Neural crest cell (in vitro differentiated cells): ENCODE measurements around the gene SPATA24. TPM values are rescaled to one million over a fixed set of nuclear protein-coding genes. Genes with fewer than 3 reads are reported as not detected.

Source experiments
- DNase-seq: peaks from one replicate; pipeline ENCODE4 v3.0.0; 2021; ENCODE audit warnings: low read depth, mixed read lengths, low spot score
- H3K27ac Mint-ChIP-seq: one replicate; pipeline ENCODE4 v1.8.0; 2021; ENCODE audit warnings: mild to moderate bottlenecking, mixed read lengths; ENCODE audit not compliant: unreplicated experiment
- H3K27me3 Mint-ChIP-seq: 2 replicates; pipeline ENCODE4 v1.8.0; 2021; ENCODE audit warnings: low read depth, mild to moderate bottlenecking, mixed read lengths
- H3K36me3 Mint-ChIP-seq: 2 replicates; pipeline ENCODE4 v1.8.0; 2021; ENCODE audit warnings: low read depth, mild to moderate bottlenecking, mixed read lengths
- H3K4me1 Mint-ChIP-seq: 2 replicates; pipeline ENCODE4 v1.8.0; 2021; ENCODE audit warnings: mixed read lengths
- H3K4me3 Mint-ChIP-seq: one replicate; pipeline ENCODE4 v1.8.0; 2021; ENCODE audit warnings: mild to moderate bottlenecking, mixed read lengths
- H3K9me3 Mint-ChIP-seq: 2 replicates; pipeline ENCODE4 v1.8.0; 2021; ENCODE audit warnings: mixed read lengths
- total RNA-seq: library from RNA; stranded (reverse); gene quantifications from 2 replicates; pipeline ENCODE4 v1.2.1, GENCODE V29; 2021
- TF ChIP-seq, protein P1 (sequence below): fragments of 200-600 bp; sonication (generic); conservative IDR thresholded peaks from 2 replicates; pipeline ENCODE4 v1.5.0; 2021; ENCODE audit warnings: antibody characterized with exemption, mild to moderate bottlenecking

The SPATA24 gene
- total RNA-seq, 1 donor from 2014 or later: 16.1 TPM

DNA sequence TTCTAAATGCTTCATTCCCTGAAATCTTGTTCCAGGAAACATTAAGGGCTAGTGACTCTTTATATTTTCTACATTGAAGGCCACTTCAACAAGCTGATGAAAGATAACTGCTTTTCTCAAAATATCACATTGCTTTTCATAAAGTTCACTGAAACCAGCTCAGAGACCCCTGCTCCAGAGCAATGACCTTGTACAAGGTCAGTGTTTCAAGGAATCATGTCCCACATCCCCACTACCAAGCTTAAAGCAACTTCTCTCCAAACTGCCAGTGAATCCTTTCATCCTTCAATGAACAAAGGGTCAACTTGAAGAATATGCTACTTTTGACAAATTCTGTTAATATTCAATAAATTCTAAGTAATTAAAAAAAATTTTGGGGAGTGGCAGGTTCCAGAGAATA, 12.0 kb upstream of the SPATA24 start:
- no peak for DNase-seq
- H3K9me3 Mint-ChIP-seq: no peaks in the 10 kb centered on the region
- no peaks in the 10 kb centered on the region for H3K27me3 Mint-ChIP-seq
- peaks cover 6% of the 10 kb centered on the region for H3K36me3 Mint-ChIP-seq
- no peak overlapping the region for H3K27ac Mint-ChIP-seq
- no peaks in the 10 kb centered on the region for H3K4me1 Mint-ChIP-seq
- H3K4me3 Mint-ChIP-seq: no peak overlapping the region
- TF ChIP-seq, protein P1, sequence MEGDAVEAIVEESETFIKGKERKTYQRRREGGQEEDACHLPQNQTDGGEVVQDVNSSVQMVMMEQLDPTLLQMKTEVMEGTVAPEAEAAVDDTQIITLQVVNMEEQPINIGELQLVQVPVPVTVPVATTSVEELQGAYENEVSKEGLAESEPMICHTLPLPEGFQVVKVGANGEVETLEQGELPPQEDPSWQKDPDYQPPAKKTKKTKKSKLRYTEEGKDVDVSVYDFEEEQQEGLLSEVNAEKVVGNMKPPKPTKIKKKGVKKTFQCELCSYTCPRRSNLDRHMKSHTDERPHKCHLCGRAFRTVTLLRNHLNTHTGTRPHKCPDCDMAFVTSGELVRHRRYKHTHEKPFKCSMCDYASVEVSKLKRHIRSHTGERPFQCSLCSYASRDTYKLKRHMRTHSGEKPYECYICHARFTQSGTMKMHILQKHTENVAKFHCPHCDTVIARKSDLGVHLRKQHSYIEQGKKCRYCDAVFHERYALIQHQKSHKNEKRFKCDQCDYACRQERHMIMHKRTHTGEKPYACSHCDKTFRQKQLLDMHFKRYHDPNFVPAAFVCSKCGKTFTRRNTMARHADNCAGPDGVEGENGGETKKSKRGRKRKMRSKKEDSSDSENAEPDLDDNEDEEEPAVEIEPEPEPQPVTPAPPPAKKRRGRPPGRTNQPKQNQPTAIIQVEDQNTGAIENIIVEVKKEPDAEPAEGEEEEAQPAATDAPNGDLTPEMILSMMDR: no peak

DNA sequence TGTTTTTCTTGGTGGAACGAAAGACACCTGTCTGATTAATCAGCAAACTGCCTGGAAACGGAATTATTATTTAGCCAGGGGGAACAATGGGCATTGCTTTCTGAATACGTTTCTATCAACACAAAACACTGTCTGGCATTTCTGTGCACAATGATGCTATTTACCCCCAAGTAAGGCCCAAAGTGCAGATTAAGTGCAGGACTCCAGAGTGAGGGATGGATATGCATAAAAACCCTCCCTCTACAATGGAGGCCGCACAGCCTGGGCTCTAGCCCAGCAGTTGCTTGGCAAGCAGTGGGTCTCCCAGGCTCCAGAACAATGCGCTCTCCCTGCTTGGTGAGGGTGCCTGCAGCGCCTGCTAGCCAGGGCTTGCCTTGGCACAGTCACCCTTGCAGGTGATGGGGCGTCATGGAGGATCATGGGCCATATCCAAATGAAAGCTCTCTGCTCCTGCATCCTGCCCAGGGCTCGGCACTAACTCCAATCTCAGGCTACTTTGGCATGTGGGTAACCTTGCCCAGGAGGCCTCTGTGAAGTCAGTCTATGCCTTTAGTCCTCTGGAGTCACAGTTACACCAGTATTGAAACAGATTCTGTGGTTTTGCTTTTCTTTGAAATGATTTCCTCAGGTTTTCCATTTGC, 11.5 kb upstream of the SPATA24 start:
- Mint-ChIP-seq H3K9me3 (no peaks in the 10 kb centered on the region), H3K27ac (no peak overlapping the region), H3K4me3 (no peak overlapping the region), H3K4me1 (no peaks in the 10 kb centered on the region), H3K36me3 (peaks cover 6% of the 10 kb centered on the region), H3K27me3 (no peaks in the 10 kb centered on the region)
- TF ChIP-seq, protein P1: no peak
- DNase-seq: no peak

DNA sequence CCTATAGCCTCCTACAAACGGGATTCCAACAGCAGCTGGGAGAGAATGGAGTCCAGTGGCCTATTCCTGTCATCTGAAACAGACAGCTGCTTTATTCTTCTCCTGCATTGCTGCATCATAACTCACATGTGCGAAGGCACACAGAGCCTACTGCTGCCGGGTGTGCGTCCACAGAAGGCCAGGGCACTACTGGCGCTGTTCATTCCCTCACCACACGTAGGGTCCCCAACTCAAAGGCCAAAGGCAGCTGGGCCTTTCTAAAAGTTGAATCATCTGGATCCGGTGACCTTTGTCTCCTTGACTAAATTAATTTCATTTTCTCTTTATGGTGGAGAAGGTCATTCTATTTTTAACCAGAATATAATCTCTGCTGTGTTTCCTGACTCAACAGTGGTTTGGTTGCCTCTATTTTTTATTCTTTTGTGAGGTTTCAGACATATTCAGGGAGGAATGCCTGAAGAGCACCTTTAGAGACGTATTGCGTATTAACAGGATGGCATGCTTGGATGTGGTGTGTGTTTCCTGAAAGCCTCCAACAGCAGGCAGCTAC, 10.8 kb upstream of the SPATA24 start:
- no peaks in the 10 kb centered on the region for H3K27me3 Mint-ChIP-seq
- no peak overlapping the region for H3K4me3 Mint-ChIP-seq
- peaks cover 6% of the 10 kb centered on the region for H3K36me3 Mint-ChIP-seq
- no peaks in the 10 kb centered on the region for H3K4me1 Mint-ChIP-seq
- TF ChIP-seq, protein P1: no peak
- H3K27ac Mint-ChIP-seq: no peak overlapping the region
- no peak for DNase-seq
- no peaks in the 10 kb centered on the region for H3K9me3 Mint-ChIP-seq

DNA sequence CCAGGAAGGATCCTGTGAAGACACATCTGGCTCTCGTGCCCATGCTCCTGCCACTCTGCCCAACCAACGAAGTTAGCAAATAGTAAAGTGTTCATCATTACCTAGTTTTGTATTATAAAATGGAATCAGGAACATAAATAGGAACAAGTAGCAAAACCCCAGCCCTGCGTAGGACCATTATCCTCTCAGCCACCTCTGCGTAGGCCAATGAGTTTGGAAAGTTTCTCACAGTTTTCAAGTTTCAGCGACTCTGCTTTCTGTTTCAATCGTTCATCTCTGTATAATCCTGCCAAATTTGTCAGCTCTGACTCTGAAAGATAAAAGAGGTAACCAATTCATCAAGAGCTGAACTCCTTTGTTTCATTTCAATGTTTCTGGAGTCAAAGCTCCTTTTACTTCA, 10.1 kb upstream of the SPATA24 start:
- Mint-ChIP-seq H3K27me3 (no peaks in the 10 kb centered on the region), H3K36me3 (peaks cover 4% of the 10 kb centered on the region), H3K4me1 (no peaks in the 10 kb centered on the region), H3K27ac (no peak overlapping the region), H3K4me3 (no peak overlapping the region), H3K9me3 (no peaks in the 10 kb centered on the region)
- TF ChIP-seq, protein P1: no peak
- no peak for DNase-seq

DNA sequence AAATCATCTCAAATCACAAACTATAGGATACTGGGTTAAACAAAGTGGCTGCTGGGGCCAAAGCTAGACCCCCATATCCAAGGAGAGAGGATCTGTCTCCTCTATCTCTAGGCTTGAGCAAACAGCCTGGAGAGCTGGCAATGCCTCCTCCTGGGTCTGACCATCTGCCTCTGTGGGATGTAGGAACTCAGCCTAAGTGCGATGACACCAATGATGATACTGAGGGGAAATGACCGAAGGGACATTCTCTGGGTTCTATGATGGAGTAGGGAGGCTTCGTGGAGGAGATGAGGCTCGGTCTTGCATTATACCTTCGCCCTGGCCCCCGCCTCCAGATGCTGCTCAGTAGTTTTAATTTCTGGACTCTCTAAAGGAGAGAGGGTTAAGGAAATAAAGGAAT, 9.3 kb upstream of the SPATA24 start:
- H3K27ac Mint-ChIP-seq: no peak overlapping the region
- H3K4me1 Mint-ChIP-seq: no peaks in the 10 kb centered on the region
- TF ChIP-seq, protein P1: no peak
- H3K27me3 Mint-ChIP-seq: no peaks in the 10 kb centered on the region
- H3K36me3 Mint-ChIP-seq: no peaks in the 10 kb centered on the region
- DNase-seq: no peak
- no peak overlapping the region for H3K4me3 Mint-ChIP-seq
- no peaks in the 10 kb centered on the region for H3K9me3 Mint-ChIP-seq
